Glomerular endothelial cell (primary cell): Measurements from ENCODE around the gene COG7. TPM values are rescaled to one million over a fixed set of nuclear protein-coding genes. Genes with fewer than 3 reads are reported as not detected.
"Not testable (repeated sequence)": the region's sequence is repeated elsewhere in the genome, so short reads cannot be mapped to it uniquely, and the experiment has no call there.

Experiments
- DNase-seq: peaks from one replicate; pipeline ENCODE4 v3.0.0-alpha.2; 2011; ENCODE audit warnings: low read depth, low spot score; ENCODE audit errors: extremely low read depth
- total RNA-seq: library from RNA; depleted of rRNA; stranded (reverse); fragments of >200 nt; gene quantifications from 2 replicates; pipeline ENCODE4 v1.2.3, GENCODE V29; 2015

Gene COG7
- total RNA-seq, 1 donor from 2014 or later: 21.8 TPM

DNA sequence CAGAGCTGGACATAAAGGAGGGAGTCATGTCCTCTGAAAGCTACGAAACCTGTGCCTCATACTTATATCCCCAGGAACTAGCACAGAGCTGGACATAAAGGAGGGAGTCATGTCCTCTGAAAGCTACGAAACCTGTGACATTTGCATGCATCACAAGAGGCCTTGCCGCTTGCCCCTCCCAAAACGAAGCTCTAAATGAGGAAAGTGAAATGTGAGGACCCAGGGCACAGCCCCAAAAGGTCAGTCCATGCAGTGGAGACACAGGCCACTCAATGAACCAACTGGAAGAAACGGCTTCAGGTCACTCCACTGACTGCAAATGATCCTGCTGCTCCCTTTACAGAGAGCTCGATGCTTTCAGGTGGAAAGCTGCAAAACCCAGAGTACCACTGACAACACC lies 38.3 kb downstream of the COG7 start:
- no peak for DNase-seq

DNA sequence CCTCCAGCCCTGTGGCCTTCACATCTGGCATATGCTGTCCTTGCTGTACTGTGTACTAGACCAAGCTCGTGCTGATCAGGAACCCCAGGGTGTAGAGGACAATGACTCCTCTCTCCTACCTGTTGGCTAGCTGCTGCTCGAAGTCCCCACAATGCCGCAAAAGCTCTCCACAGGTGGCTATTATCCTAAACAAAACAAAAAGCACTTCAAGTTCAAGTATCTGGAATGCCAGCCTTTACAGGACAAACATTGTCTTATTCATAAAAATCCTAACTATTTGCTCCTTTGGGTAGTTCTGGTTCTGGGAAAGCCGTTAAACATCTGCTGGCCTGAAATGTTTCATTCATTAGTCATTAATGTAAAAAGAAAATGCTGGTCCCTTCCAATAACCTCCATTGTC lies 42.8 kb downstream of the COG7 start:
- DNase-seq: no peak

DNA sequence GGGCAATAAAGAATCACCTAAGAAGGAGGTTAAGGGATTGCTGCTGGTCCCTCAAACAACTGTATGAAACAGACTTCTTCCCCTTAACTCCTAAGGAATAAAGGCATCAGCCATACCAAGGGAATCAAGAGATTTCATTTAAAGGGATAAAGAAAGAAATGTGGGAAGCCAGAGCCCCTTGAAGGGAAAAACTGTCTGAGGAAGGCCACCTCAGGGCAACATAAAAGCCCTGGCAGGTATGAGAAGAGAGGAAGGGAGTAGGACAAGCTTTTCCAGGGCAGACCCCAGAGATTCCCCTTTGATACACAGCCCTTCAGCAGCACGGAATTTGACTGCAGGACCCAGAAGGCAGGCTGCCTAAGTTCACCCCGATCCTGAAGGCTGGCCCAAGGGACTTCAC lies 43.5 kb downstream of the COG7 start:
- no peak for DNase-seq

DNA sequence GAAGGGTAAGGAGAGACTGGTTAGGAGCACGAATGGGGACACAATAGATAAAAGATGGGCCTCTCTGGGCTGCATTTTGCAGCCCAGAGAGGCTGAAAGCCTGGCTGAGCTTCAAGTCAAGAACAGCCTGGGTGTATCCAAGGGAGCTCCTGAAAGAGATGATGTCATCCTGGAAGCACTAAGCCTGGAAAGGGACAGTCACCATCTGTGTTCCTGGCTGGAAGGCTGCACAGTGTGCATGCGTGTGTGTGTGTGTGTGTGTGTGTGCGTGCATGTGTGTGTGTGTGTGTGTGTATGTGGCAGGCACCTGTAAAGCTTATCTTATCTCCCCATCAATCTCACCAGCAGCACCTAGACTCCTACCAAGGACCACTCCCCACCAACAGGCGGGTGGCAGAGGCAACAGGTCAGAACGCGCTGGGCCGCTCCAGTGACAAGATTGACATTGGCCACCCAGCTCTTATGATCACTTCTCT lies 44.1 kb downstream of the COG7 start:
- no peak for DNase-seq

DNA sequence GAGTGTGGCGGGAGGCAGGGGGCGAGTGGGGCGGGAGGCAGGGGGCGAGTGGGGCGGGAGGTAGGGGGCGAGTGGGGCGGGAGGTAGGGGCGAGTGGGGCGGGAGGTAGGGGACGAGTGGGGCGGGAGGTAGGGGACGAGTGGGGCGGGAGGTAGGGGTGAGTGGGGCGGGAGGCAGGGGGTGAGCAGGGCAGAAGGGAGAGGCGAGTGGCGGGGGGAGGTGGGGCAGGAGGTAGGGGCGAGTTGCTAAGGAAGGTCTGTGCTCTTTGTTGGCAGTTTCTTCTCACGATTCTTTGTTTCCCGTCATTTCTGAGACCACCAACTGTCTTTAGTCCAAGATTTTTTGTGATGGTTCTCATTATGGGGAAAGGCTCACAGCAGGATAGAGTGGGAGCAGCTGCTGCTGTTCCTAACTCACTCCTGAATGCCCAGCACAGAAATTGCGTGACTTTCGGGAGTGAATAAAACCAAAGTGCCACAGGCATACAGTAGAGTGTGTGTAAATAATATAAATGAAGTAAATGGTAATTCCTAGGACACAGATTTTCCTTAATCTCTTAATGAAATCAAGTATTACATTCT lies 44.7 kb downstream of the COG7 start:
- no peak for DNase-seq

DNA sequence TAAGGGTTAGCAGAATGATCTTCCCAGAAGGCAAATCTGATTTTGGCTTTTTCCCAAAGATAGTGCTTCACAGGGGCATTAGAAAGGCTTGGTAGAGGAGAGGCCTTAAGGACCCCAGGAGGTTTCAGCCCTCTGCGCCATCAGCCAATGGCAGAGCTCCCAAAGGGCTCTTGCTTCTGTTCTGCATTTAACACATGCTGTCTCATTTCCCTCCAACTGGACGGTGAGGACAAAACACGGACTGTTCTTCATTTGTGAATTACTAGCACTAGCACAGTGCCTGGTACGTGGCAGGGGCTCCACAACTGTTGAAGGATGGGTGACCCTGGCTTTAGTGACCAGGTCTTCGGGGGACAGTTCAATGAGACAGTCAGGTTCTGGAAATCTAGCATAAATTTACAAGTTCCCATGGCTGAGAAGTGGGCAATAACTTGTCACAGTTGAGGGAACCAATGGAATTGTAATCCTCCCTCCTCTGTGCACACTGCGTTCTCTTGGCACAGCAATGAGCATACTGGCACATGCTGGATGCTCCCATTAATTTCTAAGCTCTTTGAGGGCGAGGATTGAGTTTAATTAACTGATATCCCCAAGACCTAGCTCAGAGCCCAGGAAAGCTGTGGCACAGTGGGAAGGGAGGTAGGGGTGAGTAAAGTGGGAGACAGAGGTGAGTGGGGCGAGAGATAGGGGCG lies 45.4 kb downstream of the COG7 start:
- no peak for DNase-seq

DNA sequence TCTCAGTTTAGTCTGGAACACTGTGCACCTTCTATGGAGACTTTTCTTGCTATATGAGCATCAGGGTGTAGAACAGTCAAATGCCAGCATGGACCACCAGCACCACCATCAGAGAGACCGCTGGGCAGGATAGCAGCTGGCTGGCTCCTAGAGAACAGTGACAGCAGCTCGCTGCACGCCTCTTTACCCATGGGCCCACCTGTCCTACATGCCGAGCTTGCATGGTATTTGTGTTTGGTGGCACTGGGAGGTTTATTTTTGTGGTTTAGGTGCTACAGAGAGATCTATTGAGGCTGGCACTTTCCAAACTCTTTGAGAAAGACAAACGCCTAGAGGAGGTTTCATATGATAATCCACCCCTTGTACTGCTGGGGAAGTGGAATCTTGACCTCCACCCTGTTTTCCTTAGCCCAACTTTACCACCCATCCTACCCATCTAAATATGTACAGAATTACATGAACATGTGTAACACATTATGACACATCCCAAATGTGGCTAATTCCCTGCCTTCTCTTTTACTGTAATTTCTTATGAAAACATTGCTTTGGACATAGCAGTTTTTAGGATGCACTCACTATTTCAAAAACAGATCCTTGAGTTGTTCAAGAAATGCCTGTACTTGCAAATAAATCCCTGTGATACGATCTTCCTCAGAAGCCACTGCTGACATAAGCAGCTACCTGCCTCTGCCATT lies 46.3 kb downstream of the COG7 start:
- DNase-seq: no peak

DNA sequence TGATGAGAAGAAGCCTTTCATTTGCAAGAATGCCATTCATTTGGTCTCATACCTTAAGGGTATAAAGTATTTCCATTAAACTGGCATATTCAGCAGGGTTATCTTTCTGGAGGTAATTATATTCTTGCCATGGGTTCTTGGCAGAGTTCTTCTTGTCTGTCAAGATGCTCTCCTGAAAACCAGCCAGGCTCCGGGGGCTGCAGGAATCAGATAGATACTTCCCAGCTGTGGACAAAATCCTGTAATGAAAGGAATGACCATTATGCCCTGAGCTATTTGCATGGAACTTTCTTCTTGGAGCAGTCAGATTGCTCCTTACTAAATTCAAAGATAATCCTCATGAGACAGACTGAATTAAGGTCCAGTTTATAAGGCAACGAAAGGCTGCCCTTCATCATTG lies 47.0 kb downstream of the COG7 start:
- DNase-seq: no peak

DNA sequence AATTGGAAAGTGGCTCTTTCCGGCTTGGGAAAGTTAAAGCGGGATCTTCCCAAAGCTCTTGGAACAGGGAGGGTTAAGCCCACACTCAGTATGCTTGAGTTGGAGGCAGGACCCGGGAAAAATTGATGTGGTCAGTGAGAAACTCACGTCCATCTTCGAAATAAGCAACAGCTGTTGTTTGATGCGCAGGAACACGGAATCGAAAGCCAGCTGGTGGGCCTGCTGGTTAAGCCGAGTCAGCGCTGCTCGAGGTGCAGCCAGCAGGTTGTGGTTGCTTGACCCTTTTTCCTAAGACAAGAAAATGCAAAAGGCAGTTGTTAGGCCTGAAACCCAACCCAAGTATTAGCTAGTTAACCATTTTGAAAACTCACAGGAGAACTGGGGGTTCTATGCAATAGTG lies 49.4 kb downstream of the COG7 start:
- DNase-seq: no peak

DNA sequence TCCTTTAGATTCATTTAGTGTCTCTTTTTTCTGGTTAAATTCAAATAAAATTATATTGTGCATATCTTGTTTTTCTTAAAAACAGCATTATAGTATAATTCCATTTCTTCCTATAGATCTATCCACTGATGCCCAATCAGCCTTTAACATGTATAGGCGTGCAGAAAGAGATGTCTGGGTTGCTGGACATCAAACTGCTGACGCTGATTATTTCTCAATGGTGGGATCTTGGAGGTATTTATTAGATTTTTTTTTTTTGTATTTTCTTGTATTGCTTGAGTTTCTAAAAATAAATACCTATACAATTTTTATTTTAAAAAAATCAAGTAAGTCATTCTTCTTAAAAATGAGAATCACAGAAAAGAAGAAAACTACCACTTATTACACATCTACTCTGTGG lies 50.9 kb downstream of the COG7 start:
- DNase-seq: no peak

DNA sequence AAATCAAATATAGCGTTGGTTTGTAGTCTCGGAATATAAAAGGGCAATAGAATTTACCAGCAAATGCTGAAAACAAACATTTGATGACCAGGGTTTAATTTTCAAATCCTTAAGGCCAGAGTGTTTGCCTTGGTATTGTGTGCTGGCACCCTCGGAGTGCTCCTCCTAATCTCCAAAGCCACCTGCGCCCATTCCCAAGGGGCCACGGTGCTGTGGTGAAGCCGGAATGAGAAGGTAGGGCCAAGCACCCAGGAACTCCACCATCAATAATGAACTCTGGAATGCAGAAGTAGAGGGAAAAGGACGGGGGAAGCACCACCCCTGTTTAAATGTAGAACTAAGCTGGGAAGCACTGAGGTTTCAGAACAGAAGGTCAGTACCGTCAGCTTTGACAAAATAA lies 51.9 kb downstream of the COG7 start:
- DNase-seq: no peak

DNA sequence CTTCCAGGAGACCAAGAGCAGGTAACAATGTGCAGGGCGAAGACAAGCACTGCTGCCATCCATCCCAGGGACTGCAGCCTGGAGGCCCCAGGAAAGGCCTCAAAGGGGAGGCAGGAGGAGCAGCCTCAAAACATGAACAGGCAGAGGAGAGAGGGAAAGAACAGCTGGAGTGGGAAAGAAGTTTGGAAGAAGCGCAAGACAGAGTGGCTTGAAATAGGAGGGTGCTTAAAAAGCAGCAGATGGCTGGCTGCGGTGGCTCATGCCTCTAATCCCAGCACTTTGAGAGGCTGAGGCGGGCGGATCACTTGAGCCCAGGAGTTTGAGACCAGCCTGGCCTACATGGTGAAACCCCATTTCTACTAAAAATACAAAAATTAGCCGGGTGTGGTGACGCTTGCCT lies 52.5 kb downstream of the COG7 start:
- DNase-seq: not testable (repeated sequence)

DNA sequence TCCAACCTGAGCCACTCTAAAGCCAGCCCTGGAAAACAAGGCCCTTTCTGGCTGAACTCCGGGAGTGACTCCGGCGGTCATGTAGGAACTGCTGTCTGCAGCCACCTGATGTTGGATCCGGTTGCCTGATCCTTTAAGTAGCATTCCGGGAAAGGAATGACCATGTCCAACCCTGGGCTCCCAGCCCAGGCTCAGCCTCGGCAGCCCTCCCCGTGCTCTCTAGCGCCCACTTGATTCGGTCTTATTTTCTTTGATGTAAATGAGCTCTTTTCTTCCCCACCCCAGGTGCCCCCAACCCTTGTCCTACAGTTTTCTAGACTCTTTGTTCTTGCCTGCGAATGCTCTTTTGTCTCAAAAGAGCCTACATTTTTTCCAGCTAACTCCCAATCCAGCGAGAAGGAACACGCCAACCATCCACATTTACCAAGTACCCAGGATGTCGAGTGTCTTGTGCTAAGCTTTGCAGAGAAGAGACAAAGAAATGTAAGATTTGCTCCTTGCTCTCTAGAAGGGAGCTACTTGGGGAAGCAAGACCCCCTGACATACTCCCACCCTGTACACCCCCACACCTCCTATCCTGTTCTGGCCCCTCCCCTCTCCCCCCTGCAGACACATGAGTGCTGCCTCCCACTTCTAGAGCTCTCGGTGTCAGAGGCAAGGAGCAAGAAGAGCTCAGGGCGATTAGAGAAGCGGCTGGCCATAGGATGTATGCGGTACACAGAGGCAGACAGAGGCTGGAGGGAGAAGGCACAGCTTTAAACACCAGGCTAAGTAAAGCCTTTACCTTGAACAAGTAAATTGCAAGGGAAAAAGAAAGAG lies 53.8 kb downstream of the COG7 start:
- DNase-seq: no peak

DNA sequence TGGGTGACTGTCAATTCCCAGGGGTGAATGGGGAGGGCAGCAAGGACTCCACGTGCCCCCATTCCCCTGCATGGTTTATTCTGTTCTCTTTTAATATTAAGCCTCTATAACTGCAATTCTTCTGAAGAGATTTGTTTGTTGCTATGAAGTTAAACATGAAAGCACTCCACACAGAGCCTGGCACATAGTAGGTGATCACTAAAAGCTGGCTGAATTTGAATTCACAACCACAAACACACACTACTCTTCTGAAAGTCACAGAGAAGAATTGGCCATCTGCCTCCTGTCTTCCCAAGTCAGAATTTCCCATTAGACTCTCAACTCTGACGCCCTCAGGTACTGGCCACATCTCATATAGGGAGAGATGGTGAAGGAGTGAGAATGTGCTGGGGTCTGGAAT lies 55.5 kb downstream of the COG7 start:
- DNase-seq: no peak

DNA sequence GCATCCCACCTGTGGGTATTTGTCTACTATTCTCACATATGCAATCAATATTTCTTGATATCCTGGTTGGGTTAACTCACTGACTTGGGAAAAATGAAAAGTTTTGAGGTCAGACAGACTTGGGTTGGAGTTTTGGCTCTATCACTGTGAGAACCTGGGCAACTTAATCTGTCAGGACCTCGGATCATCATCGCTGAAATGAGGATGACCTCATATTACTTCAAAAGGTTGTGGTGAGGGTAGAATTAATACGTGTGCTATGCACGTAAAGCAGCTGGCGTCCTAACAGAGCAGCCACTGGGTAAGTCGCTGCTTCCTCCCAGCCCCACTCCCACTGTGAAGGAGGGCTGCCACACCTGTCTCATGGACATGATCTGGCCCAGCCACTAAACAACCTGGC lies 57.3 kb downstream of the COG7 start:
- DNase-seq: no peak

DNA sequence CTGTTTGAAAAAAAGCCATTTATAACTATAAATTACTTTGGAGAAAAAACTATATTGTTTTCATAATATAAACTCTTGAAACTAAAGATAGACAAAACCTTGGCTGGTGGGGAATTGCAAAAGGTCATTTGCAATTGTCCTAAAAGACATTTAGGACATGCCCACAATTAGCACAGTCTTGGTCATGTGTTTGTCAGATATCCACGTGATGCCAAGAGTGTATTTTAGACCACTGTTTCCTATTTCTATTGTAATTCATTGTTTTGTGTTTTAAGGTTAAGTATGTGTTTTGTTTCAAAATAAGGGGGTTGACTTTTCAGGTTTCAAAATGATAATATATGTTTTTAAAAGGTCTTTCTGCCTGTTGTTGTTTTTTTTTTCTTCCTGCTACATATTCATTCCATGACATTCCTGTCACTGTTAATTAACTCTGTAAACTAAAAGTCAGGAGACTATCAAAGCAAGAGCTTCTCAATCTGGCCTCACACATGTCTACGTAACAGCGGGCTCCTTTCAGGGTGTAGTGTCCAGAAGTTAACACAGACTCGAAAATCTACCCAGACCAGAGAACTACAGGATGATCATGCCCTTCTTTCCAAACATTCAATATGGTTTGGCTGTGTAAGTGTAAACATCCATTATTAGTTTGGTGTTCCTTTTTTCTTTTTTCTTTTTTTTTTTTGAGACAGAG lies 58.7 kb downstream of the COG7 start:
- no peak for DNase-seq

DNA sequence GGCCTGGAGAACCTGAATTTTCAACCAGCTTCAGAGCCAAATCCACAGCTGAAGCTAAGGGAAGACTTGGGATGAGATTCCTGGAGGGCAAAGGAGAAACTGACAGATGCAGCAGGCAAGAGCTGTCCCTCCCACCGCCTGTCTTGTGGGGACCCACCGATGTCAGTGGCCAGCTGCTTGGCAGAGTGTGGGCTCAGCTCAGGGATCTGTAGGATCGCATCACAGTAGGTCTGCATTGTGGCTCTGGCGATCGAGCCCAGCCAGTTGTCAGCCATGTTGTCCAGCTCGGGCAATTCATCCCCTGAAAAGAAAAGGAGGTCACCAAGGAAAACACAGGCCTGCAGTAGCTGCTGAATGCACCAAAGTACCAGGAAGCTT lies 60.8 kb downstream of the COG7 start:
- no peak for DNase-seq

DNA sequence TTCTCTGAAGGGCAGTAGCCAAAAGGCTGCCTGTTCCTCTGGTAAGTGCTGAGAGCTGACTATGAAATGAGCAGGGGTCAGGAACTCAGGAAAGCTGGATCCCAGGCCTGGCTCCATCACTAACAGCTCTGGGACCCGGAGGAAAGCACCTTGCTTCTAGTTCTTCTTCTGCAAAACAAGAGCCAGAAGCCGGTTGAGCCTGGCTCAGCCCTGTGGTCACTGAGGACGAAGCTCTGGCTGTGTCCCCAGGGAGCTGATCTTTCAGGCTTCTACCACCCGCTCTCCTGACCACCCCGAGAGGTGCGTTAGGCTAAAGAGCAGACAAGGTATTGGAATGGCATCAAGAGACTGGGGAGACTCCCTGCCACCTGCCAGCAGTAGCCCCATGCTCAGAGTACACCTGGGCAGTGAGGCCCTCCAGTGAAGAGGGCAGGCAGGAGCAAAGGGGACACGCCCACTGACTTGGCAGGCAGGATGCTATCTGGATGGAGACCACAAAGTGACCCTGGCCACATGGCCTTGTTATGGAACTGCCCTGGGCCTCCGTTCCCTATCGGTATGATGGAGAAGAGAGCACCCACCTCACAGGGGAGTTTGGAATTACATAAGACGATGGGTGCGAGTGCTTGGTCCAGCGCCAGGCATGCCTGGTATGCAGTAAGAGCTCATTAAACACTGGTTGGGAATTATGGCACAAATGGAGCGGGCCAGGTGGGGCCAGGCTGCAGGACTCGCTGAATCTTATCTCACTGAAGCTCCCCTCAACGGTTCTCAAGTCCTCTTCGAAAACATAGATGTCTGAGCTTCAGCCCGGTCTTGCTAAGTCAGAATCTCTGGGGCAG lies 61.4 kb downstream of the COG7 start:
- DNase-seq: no peak

DNA sequence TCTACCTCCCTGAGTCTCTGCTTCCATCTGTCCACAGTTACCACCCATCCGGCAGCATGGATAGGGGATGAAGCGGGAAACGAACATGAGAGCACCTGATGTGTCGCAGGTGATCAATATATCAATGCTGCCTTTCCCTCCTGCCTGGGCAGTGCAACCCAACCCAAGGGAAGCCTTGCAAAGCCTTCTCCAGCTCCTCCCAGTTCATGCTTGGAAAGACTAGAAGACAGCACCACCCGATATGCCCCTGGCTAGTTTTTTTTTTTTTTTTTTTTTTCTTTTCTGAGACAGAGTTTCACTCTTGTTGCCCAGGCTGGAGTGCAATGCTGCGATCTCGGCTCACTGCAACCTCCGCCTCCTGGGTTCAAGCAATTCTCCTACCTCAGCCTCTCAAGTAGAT lies 63.1 kb downstream of the COG7 start:
- not testable (repeated sequence) for DNase-seq

DNA sequence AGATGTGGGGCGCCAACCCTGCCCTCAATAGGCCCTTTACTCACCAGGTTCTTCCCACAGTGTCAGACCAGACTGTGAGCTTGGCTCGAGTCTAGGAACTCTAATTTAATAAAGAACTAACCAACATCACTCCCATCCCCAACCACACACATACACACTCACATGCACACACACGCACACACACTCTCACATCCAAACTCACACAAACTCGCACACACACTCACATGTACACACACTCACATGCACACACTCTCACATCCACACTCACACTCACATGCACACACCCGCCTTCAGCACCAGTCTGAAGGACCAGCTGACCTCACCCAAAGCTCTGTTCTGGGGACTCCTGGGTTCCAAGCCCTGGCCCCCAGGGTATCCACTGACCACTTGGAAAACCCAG lies 63.8 kb downstream of the COG7 start:
- DNase-seq: no peak
